ENCODE measurements around the gene FOXO3. TPM values are rescaled to one million over a fixed set of nuclear protein-coding genes. Genes with fewer than 3 reads are reported as not detected.

The FOXO3 gene
- polyA plus RNA-seq, 1 of the 3 experiments (the other 2 are of a cell fraction): 8.1 TPM

GRCh38 chr6:108720827-108721226, 160.1 kb downstream of the FOXO3 start (continued):
- no peak for TF ChIP-seq REST (IDR thresholded peaks at IDR 0.05; ENCODE audit: low read depth, low read length)
- no peak for TF ChIP-seq FOSL2 (IDR thresholded peaks at IDR 0.05; ENCODE audit: borderline replicate concordance, low read depth)
- no peak for TF ChIP-seq JUND (IDR thresholded peaks at IDR 0.05)
- no peak for TF ChIP-seq MXI1 (IDR thresholded peaks at IDR 0.05; ENCODE audit: low read depth, low read length)
- TF ChIP-seq USF2 (IDR thresholded peaks at IDR 0.05; ENCODE audit: borderline replicate concordance, low read depth, low read length): no peak
- TF ChIP-seq RAD21 (IDR thresholded peaks at IDR 0.05; ENCODE audit: low read length): no peak
- TF ChIP-seq NRF1 (IDR thresholded peaks at IDR 0.05; ENCODE audit: low read depth, low read length): no peak
- TF ChIP-seq SIN3A (IDR thresholded peaks at IDR 0.05; ENCODE audit: borderline replicate concordance, low read depth, low read length): no peak
- no peak for TF ChIP-seq RCOR1 (IDR thresholded peaks at IDR 0.05; ENCODE audit: low read length)
- TF ChIP-seq CTCF (IDR thresholded peaks at IDR 0.05): no peak
- TF ChIP-seq TEAD4 (IDR thresholded peaks at IDR 0.05; ENCODE audit: borderline replicate concordance, insufficient read depth): no peak
- TF ChIP-seq TCF12 (IDR thresholded peaks at IDR 0.05): no peak
- TF ChIP-seq FOXJ3 (CRISPR knock-in tag; IDR thresholded peaks at IDR 0.05): no peak
- no peak for TF ChIP-seq TAF1 (IDR thresholded peaks at IDR 0.05; ENCODE audit: borderline replicate concordance, low read depth, low read length)
- no peak for TF ChIP-seq EP300 (IDR thresholded peaks at IDR 0.05; ENCODE audit: borderline replicate concordance in 1 of 2, low read depth in 1 of 2, low read length in 1 of 2)

GRCh38 chr6:108721286-108721685, 160.6 kb downstream of the FOXO3 start:
- Histone ChIP-seq H3K4me1 (ENCODE audit: control insufficient read depth in 1 of 2, insufficient read depth in 2 of 2, low read depth in 1 of 2, low read length in 1 of 2) (no peaks in the 10 kb centered on the region; a peak in 1 of 4 replicates), H3K27me3 (ENCODE audit: insufficient read depth) (no peaks in the 10 kb centered on the region), H3K9me3 (no peaks in the 10 kb centered on the region), H3K4me3 (ENCODE audit: low read depth in 2 of 2, low read length in 1 of 2) (no peak overlapping the region), H4K20me1 (ENCODE audit: insufficient read depth) (no peaks in the 10 kb centered on the region), H3K9me2 (no peaks in the 10 kb centered on the region), H3K9ac (no peak overlapping the region), H3K79me2 (ENCODE audit: insufficient read depth) (no peaks in the 10 kb centered on the region), H3F3A (replicated peaks; ENCODE audit: insufficient read depth) (no peaks in the 10 kb centered on the region), H3K4me2 (no peak overlapping the region), H3K36me3 (replicated peaks in 1 of 2; ENCODE audit: control insufficient read depth in 1 of 2, insufficient read depth in 2 of 2, low read length in 1 of 2) (peaks cover 0 to 4% of the 10 kb centered on the region in 2 experiments), H3K27ac (ENCODE audit: low read depth in 2 of 2, low read length in 1 of 2) (no peak overlapping the region), H2AFZ (ENCODE audit: low read depth) (no peak overlapping the region)
- 69% methylated on average over 5 of the region's 5 CpGs for WGBS (ENCODE audit: low lambda C conversion rate)
- ChIA-PET POLR2A (no interaction called here), CTCF (no interaction called here)
- DNase-seq: no peak
- TF ChIP-seq REST (IDR thresholded peaks at IDR 0.05; ENCODE audit: low read depth, low read length) (no peak), EP300 (IDR thresholded peaks at IDR 0.05; ENCODE audit: borderline replicate concordance in 1 of 2, low read depth in 1 of 2, low read length in 1 of 2) (no peak), SMC3 (IDR thresholded peaks at IDR 0.05; ENCODE audit: low read depth, low read length) (no peak), FOXM1 (IDR thresholded peaks at IDR 0.05; ENCODE audit: low read depth) (no peak), EZH2phosphoT487 (IDR thresholded peaks at IDR 0.05; ENCODE audit: borderline replicate concordance, low read depth) (no peak), CHD2 (IDR thresholded peaks at IDR 0.05; ENCODE audit: low read length, partially characterized antibody) (no peak), USF1 (IDR thresholded peaks at IDR 0.05; ENCODE audit: borderline replicate concordance, low read depth) (no peak), SIN3A (IDR thresholded peaks at IDR 0.05; ENCODE audit: borderline replicate concordance, low read depth, low read length) (no peak), MEF2A (IDR thresholded peaks at IDR 0.05; ENCODE audit: borderline replicate concordance, low read depth) (no peak), GATA2 (CRISPR knock-in tag; IDR thresholded peaks at IDR 0.05) (no peak)

Measured in SK-N-SH (cell line).